Stimulated activated CD4-positive, alpha-beta T cell treated with anti-CD3 and anti-CD28 coated beads, TNF-alpha, amount 100 ng/mL, for 24 hours (primary cell): ENCODE data around the gene RIC8A.

ENCODE experiments used
- DNase-seq, 3 experiments: peaks; one replicate each; pipeline ENCODE4 v3.0.0-alpha.2; 2020; ENCODE audit warnings: low read depth in 3 of 3

RIC8A gene

GRCh38 chr11:244376-244775, 36.9 kb downstream of the RIC8A start:
- DNase-seq, result no peak

- DNase-seq, result no peak
These were observed 41.6 kb downstream of the RIC8A start for GRCh38 chr11:249062-249461.

DNA sequence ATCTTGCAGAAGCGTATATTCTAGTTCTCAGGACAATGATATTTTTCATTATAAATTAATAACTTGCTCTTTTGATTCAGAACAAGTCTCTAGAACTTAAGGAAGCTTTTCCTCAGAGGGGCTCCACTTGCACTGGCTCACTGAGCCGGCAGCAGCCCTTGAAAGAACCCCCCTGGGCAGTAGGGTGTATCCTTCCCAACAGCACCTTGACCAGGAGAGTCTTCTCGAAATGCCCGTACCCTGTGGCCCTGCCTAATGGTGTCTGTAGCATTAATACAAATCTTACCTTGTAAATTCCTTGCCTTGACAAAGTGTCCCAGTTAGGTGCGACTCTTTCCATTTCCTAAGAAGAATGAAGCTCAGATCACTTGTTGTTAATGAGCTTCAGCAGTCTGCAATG, 42.8 kb downstream of the RIC8A start:
- DNase-seq, result no peak

DNA sequence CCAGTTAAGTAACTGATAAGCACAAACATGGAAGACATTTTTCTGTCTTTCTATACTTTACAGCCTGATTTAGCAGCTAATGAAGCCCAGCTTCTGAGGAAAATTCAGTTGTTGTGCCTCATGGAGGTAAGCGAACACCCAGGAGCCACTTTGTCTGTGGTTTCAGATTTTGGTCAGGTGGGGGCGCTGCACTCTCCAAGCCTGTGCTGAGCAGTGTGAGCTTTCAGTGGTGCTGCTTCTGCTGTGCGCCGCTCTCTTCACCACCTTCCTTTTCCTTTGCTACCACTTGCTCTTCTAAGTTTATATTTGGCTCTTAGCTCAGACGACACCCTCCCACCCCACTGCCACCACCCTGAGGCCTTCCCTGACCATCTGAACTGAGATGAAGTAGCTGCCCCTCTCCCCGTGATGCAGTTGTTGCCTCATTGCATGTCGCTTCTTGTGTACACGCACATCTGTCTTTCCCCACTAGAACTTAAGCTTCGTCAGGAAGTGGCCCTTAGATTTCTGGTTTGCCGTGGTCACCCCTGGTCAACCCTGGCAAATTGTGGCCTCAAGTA, 43.3 kb downstream of the RIC8A start:
- DNase-seq, result peak; percentile 60 to 75 (median 67)

GRCh38 chr11:251550-251949, 44.0 kb downstream of the RIC8A start:
- DNase-seq, result no peak

DNA sequence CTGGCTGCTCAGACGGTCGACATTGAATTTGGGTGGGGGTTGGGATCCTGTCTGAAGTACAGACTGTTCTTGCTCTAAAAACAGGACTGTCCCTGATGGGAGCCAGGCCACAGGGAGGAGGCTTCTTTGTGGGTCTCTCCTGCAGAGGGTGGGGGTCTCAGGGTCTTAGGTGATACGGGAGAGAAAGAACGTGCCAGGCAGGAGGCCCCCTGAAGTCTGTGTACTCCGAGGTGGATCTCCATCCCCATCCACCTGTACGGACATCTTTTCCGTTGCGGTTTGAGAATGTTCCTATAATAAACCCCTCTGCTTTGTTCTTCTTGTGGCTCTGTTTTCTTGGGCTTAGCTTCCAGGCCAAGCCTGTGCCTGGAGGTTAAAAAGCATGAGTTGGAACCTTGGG, 45.2 kb downstream of the RIC8A start:
- no peak for DNase-seq

GRCh38 chr11:253160-253885, 45.8 kb downstream of the RIC8A start:
- DNase-seq, result no peak

GRCh38 chr11:253886-254270, 46.4 kb downstream of the RIC8A start:
- no peak for DNase-seq

- no peak for DNase-seq
These were observed 47.7 kb downstream of the RIC8A start for GRCh38 chr11:255176-255575.

- no peak for DNase-seq
These were observed 48.3 kb downstream of the RIC8A start for GRCh38 chr11:255816-256215.

GRCh38 chr11:256952-257737, 49.6 kb downstream of the RIC8A start:
- DNase-seq, result no peak

DNA sequence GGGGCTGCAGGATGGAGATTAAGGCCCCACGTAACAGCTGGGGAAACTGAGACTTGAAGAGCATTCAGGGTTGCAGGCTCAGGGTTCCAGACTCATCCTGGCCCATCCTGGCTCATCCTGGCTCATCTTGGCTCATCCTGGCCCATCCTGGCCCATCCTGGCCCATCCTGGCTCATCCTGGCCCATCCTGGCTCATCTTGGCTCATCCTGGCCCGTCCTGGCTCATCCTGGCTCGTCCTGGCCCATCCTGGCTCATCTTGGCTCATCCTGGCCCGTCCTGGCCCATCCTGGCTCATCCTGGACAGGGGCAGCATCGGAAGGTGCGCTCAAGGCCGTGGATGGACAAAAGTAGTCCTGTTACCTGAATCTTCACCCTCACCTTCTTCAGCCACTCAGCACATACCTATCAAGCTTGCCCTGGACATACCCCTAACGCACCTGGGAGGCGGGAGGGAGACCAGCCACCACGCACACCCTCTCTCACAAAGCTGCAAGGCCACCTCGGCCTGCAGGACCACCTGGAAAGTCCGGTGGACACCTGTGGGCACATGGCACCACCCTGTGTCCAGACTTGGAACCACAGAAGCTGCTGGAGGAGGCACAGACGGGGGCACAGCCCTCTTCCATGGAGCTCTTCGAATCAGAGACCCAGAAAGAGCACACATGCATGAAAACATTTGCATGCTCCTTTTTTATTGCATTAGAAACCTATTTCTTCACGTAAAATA, 50.4 kb downstream of the RIC8A start:
- DNase-seq, result no peak

DNA sequence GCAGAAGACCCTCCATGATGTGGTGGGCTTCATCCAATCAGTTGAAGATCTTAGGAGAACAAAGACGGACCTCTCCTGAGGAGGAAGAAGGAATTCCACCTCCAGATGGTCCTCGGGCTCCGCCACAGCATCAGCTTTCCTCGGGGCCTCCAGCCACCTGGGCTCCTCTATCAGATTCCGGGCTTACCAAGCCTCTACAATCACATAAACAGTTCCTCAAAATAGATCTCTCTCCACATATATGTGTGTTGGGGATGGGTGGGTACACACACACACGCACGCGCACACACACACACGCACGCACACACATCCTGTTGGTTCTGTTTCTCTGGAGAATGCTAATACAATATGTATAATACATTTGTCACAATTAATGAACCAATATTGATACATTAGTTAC, 51.9 kb downstream of the RIC8A start:
- DNase-seq, result no peak

DNA sequence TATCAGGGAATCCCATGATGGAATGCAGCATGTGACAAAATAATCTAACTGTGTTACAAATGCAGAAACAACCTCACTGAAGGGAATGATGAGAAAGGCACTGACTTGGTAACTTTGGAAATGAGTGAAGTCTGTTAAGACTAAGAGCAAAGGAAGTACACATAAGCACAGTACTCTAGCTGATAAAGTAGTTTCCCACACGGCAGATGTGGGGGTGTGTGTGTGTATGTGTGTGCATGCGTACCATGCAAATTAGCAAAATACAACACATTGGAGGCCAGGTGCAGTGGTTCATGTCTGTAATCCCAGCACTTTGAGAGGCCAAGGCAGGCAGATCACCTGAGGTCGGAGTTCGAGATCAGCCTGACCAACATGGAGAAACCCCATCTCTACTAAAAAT, 54.1 kb downstream of the RIC8A start:
- DNase-seq, result no peak
